GM19035 (cell line): ENCODE data around the gene EIF3B.
A peak's percentile ranks its signal among the peaks of the same experiment; 100 is the strongest.

Experiments used
- ATAC-seq: cut with Tn5 transposase; IDR thresholded peaks from one replicate; pipeline ENCODE4 v1.9.1; 2021; ENCODE audit not compliant: unreplicated experiment

Gene EIF3B

GRCh38 chr7:2347351-2348063 is 7.1 kb upstream of the EIF3B start:
- peak; percentile 25 for ATAC-seq

- ATAC-seq: no peak
Observed at GRCh38 chr7:2350055-2350454, 4.6 kb upstream of the EIF3B start.

- no peak for ATAC-seq
Observed at GRCh38 chr7:2350861-2351260, 3.8 kb upstream of the EIF3B start.

GRCh38 chr7:2353113-2353935 is 1.3 kb upstream of the EIF3B start:
- ATAC-seq: no peak

- peak; percentile 57 for ATAC-seq
Observed at GRCh38 chr7:2353936-2354185, 766 bp upstream of the EIF3B start.

- peak; percentile 21 for ATAC-seq
Observed at GRCh38 chr7:2354939-2355704, 495 bp downstream of the EIF3B start.

GRCh38 chr7:2355705-2356008 is 1.0 kb downstream of the EIF3B start:
- ATAC-seq: no peak

GRCh38 chr7:2357165-2357564 is 2.5 kb downstream of the EIF3B start:
- ATAC-seq: no peak

GRCh38 chr7:2357571-2357970 is 2.9 kb downstream of the EIF3B start:
- no peak for ATAC-seq

GRCh38 chr7:2358968-2359527 is 4.4 kb downstream of the EIF3B start:
- no peak for ATAC-seq

GRCh38 chr7:2359610-2360009 is 5.0 kb downstream of the EIF3B start:
- no peak for ATAC-seq

GRCh38 chr7:2360796-2361195 is 6.2 kb downstream of the EIF3B start:
- no peak for ATAC-seq

- ATAC-seq: no peak
Observed at GRCh38 chr7:2362385-2363088, 7.9 kb downstream of the EIF3B start.

GRCh38 chr7:2369139-2369538 is 14.5 kb downstream of the EIF3B start:
- ATAC-seq: no peak

GRCh38 chr7:2371329-2371728 is 16.7 kb downstream of the EIF3B start:
- ATAC-seq: no peak

GRCh38 chr7:2372724-2373123 is 18.1 kb downstream of the EIF3B start:
- no peak for ATAC-seq

- no peak for ATAC-seq
Observed at GRCh38 chr7:2373124-2373556, 18.5 kb downstream of the EIF3B start.

GRCh38 chr7:2373646-2374045 is 19.0 kb downstream of the EIF3B start:
- no peak for ATAC-seq

GRCh38 chr7:2374401-2374800 is 19.8 kb downstream of the EIF3B start:
- no peak for ATAC-seq

GRCh38 chr7:2374830-2375728 is 20.5 kb downstream of the EIF3B start:
- ATAC-seq: no peak
